Measurements from ENCODE around the gene KLHL35.

GRCh38 chr11:75468534-75469340, 35.7 kb upstream of the KLHL35 start:
- TF ChIP-seq CTCF (IDR thresholded peaks at IDR 0.05) (no peak), POLR2AphosphoS5 (IDR thresholded peaks at IDR 0.05) (peak in 1 of 2 donors; percentile 13)
